Measurements from ENCODE around the gene STAT5A. TPM values are rescaled to one million over a fixed set of nuclear protein-coding genes. Genes with fewer than 3 reads are reported as not detected.

Gene STAT5A
- total RNA-seq, 1 experiment from 2014 or later, result 0.91 TPM

- Histone ChIP-seq H3K9ac (ENCODE audit: low read length) (no peak overlapping the region), H3K4me3 (replicated peaks in 1 of 2; ENCODE audit: low read depth in 1 of 2, low read length in 2 of 2) (no peak overlapping the region), H3K4me2 (ENCODE audit: low read length) (no peak overlapping the region), H3K9me3 (ENCODE audit: control insufficient read depth in 1 of 2, insufficient read depth in 1 of 2, low read depth in 1 of 2, low read length in 2 of 2) (no peaks in the 10 kb centered on the region), H3K9me2 (ENCODE audit: insufficient read depth) (no peaks in the 10 kb centered on the region), H4K20me1 (ENCODE audit: insufficient read depth) (no peaks in the 10 kb centered on the region), H3K79me2 (ENCODE audit: insufficient read depth, low read length) (no peaks in the 10 kb centered on the region), H3K27me3 (ENCODE audit: insufficient read depth, low read length) (no peaks in the 10 kb centered on the region), H2AFZ (ENCODE audit: low read depth, low read length, poor library complexity, severe bottlenecking) (no peak overlapping the region), H3K4me1 (ENCODE audit: control insufficient read depth in 1 of 2, insufficient read depth in 2 of 2, low read length in 2 of 2) (no peaks in the 10 kb centered on the region), H3K27ac (ENCODE audit: low read depth, low read length) (no peak overlapping the region), H3K36me3 (ENCODE audit: control insufficient read depth in 1 of 2, insufficient read depth in 2 of 2, low read length in 2 of 2) (no peaks in the 10 kb centered on the region)
- CTCF ChIA-PET, result no interaction called here
- POLR2A ChIA-PET, result no interaction called here
- ATAC-seq (no peak), DNase-seq (ENCODE audit: low read depth, low spot score) (no peak)
- intact Hi-C loops (cut with micrococcal nuclease), result no loop called here
- no TSS peak for BruUV-seq (replicated peaks)
- TF ChIP-seq RAD21 (IDR thresholded peaks at IDR 0.05; ENCODE audit: low read depth) (no peak), EGR1 (IDR thresholded peaks at IDR 0.05; ENCODE audit: low read depth) (no peak), MAX (IDR thresholded peaks at IDR 0.05) (no peak), EZH2 (IDR thresholded peaks at IDR 0.05) (no peak), SIN3A (IDR thresholded peaks at IDR 0.05; ENCODE audit: low read depth) (no peak), SRF (IDR thresholded peaks at IDR 0.05; ENCODE audit: low read depth) (no peak), CBX3 (IDR thresholded peaks at IDR 0.05; ENCODE audit: low read depth) (no peak), ZFX (IDR thresholded peaks at IDR 0.05) (no peak), YY1 (IDR thresholded peaks at IDR 0.05; ENCODE audit: extremely low read depth, insufficient replicate concordance, low read depth, low read length) (no peak), TCF7L2 (IDR thresholded peaks at IDR 0.05; ENCODE audit: borderline replicate concordance, extremely low read depth, insufficient read depth, insufficient read length) (no peak), REST (IDR thresholded peaks at IDR 0.05; ENCODE audit: low read depth) (no peak), ELF1 (IDR thresholded peaks at IDR 0.05; ENCODE audit: borderline replicate concordance, low read depth) (no peak), POLR2AphosphoS5 (IDR thresholded peaks at IDR 0.05; ENCODE audit: low read depth, low read length) (no peak), ZNF274 (IDR thresholded peaks at IDR 0.05; ENCODE audit: low read depth, low read length) (no peak), ZBTB33 (IDR thresholded peaks at IDR 0.05; ENCODE audit: extremely low read depth, insufficient replicate concordance, low read length) (no peak), EZH2phosphoT487 (IDR thresholded peaks at IDR 0.05; ENCODE audit: borderline replicate concordance) (no peak), JUND (IDR thresholded peaks at IDR 0.05) (no peak)
- TF ChIP-seq, protein P1, sequence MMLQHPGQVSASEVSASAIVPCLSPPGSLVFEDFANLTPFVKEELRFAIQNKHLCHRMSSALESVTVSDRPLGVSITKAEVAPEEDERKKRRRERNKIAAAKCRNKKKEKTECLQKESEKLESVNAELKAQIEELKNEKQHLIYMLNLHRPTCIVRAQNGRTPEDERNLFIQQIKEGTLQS (IDR thresholded peaks at IDR 0.05), result no peak
- RAD21 ChIA-PET (ENCODE audit: low non-redundant PET in 1 of 2, low total read pairs in 2 of 2, uncharacterized antibody in 2 of 2, unreplicated experiment in 2 of 2), result no interaction called here
Measured at GRCh38 chr17:42284024-42284369, 4.3 kb upstream of the STAT5A start.
